ENCODE results near the gene STAG2.
"Not testable (repeated sequence)": the region's sequence is repeated elsewhere in the genome, so short reads cannot be mapped to it uniquely, and the experiment has no call there.

The STAG2 gene

DNA sequence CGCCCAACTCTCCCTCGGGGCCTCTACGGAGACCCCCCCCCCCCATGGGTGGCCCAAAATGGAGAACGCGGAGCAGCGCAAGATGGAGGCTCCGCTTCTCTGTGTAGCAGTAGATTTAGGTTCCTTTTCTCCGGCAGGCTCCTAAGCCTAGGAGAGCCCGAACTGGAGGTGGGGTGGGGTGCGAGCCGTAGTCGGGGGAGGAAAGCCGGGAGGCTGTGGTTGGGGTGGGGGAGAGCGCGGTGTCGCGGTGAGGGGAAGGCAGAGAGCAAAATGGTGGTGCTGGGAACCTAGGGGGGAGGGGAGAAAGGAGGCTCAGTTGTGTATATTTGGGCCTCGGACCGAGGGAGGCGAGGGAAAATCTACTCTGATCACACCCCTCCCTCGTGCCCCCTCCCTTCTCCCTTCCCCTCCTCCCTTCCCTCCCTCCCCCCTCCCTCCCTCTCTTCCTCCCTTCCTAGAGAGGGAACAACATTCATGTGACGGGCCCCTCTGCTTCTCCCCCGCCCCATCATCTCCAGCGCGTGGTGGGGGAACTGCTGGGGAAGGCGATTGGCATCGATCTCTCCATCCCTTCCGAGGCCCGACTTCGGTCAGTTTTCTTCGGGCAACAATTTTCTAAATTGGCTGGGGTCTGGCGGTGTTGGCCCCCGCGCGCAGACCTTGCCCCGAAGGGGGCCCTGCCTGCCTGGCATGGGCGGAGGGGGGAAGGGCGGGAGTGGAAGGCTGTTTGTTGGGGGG is at the start of gene STAG2:
STAG2 (plus strand) TSS at position 439 of the 738 bp plus-strand sequence. CDS start 60,922 bp downstream, outside the sequence.
- peak; percentile 76 for DNase-seq

DNA sequence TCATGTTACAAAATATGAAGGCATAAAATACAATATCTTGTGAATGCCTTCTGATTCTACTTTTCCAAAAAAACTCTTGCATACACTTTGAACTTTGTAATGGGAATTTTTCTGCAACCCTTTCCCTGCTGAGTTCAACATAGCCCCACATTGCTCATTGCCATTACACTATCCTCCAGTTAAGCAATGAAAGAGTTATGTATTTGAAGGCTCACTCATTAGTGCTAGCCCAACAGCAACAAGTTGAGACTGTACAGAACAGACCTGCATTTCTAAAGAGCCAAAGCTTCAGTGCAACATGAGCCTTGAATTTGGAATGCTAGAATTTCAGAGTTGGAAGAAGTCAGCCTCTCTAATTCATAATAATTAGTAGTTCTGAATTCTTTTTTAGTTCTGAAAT is 44.4 kb upstream of the STAG2 start:
- no peak for DNase-seq

DNA sequence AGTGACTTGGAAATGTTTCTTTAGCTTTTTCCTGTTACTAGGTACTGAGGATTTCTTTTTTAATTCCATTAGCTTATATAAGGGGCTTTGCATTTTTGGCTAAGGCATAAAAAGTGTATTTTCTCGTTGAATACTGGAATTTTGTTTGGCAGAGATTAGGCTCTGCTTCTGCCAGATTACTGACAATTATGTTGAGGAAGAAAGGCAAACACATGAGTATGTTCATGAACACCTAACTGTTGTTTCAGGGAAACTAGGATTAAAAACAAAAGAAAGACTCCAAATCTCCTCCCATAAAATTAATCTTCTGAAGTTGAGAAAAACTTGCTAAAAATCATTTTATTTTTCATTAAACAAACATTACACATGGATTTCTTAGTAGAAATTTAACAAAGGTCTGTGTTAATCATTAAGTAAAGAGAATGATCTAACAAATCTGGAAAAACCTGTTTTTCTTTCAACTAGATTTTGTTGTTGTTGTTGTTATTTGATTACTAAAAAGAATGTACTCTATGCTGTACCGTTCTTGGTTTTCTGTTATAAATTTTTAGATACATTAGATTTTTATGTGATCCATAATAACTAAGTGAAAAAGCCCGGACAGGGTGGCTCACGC is 43.3 kb upstream of the STAG2 start:
- DNase-seq: no peak

DNA sequence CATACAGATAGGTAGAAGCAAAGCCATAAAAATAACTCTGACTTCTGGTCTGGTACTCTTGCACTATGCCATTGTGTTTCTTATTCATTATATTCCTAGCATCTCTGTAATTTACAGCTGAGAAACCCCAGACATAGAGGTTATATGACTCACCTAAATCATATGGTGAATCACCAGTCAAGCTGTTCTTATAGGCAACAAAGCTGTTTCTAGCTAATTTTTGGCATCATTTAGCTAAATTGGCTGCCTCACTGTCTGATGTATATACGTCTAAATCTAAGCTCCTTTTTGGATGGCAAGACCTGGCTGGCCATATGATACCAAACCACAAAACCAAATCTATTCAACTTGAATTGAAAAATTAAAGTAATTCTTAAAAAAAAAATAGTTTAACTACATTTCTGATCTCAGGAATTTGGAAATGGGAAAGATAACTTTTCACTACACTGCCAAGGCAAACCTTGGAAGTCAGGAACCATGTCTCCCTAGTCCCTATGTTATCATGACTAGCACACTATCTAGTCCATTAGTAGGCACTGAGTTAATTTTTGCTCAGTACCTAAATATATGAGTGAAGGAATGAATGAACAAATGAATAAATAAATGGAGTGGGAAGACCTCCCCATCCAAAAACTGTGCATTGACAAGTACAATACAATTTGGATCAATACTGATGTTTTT is 41.3 kb upstream of the STAG2 start:
- no peak for DNase-seq

DNA sequence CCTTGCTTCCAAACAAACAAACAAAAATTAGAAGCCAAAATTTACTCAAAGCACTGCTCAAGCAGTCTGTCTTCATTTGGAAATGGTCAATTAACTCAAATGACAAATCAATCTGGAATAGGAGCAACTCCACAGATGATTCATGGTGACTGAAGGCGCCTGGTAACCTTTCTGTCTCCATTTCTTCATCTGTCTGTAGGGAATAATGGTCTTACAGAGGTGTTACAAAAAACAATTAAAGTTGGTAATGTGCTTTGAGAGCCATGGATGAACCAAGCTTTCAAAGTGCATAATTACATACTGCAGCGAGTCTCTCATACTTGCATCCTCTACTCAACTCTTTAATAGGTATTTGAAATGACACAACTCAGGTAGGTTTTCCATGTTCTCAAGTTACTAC is 38.3 kb upstream of the STAG2 start:
- no peak for DNase-seq

DNA sequence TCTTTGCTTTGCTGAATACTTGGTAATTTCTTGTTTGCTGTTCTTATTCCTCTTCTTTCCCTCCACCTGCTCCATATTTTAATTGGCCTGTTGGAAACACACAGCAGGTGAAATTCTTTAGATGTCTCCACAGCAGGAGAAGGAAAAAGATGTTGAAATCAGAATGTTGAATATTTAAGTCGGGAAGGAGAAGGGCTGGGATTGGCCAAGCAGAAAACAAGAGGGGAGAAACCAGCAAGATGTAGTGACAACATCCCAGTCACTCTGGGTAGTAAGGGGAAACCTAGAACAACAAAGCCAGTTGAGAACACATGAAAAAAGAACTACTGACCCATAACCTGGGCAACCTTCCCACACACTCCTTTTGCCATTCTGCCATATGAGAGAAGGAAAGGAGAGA is 37.3 kb upstream of the STAG2 start:
- DNase-seq: no peak

DNA sequence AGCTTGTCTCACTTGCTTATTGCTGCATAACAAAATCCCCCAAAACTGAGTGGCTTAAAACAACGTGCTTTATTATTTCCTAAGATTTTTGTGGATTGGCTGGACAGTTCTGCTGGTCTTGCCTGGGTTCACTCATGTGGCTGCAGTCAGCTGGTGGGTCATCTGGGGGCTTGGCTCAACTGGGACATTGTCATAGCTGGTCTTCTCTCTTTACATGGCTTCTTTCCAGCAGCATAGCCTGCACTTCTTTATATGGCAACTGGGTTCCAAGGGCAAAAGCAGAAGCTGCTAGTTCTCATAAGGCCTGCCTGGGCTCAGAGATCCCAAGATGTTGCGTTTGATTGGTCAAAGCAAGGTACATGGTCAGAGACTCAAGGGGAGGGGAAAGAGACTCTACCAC is 33.7 kb upstream of the STAG2 start:
- DNase-seq: no peak

DNA sequence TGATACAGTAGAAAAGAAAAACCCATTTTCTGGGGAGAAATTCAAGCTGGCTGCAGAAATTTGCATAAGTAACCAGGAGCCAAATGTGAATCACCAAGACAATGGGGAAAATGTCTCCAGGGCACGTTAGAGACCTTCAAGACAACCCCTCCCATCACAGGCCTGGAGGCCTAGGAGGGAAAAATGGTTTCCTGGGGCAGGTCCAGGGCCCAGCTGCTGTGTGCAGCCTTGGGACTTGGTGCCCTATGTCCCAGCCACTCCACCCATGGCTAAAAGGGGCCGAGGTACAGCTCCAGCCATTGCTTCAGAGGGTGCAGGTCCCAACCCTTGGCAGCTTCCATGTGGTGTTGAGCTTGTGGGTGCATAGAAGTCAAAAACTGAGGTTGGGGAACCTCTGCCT is 29.5 kb upstream of the STAG2 start:
- DNase-seq: not testable (repeated sequence)

DNA sequence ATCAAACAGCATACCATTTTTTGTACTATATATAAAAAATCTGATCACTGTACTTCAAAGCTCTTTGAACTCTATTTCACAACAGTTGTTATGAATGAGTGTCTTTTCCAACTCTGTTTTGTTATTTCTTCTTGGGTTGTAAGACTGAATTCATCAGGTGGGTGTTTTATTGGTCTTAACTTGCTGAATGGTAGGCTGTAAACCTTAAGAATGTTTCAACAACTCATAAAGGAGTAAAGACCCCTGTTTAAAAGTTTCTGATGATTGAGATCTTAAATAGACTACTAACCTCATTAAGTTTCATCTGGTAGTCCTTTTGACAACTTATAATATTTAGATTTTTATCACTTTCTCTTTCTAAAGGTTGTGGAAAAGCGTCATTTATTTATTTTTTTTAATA is 18.4 kb upstream of the STAG2 start:
- DNase-seq: no peak

DNA sequence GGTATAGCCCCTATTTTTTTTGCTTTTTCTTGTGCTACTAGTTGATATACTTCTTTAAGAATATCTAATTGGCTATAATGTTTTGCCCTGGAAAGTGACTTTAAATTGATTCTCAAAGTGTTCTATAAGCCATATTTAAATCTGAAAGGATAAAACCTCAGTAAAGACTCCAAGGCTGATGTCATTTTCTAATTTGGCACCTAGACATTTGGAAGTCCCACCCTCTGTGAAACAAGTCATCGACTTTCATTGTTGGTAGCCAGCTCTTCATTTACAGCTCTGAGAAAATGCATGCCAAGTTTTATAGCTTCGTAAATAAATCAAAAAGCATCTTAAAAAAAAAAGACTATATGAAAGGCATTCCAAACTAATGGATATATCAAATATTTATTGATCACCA is 18.0 kb upstream of the STAG2 start:
- no peak for DNase-seq

DNA sequence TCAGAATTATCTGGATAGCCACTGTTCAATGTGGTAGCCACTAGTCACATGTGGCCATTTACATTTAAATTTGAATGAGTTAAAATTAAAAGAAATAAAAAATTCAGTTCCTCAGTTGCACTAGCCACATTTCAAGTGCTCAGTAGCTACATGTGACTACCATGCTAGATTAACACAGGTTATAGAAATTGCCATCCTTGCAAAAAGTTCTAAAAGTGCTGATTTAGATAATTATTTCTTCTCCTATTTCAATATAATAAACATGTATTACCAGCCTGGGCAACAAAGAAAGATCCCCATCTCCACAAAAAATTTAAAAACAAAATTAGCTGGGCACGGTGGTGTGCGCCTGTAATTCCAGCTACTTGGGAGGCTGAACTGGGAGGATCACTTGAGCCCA is 11.7 kb upstream of the STAG2 start:
- no peak for DNase-seq

DNA sequence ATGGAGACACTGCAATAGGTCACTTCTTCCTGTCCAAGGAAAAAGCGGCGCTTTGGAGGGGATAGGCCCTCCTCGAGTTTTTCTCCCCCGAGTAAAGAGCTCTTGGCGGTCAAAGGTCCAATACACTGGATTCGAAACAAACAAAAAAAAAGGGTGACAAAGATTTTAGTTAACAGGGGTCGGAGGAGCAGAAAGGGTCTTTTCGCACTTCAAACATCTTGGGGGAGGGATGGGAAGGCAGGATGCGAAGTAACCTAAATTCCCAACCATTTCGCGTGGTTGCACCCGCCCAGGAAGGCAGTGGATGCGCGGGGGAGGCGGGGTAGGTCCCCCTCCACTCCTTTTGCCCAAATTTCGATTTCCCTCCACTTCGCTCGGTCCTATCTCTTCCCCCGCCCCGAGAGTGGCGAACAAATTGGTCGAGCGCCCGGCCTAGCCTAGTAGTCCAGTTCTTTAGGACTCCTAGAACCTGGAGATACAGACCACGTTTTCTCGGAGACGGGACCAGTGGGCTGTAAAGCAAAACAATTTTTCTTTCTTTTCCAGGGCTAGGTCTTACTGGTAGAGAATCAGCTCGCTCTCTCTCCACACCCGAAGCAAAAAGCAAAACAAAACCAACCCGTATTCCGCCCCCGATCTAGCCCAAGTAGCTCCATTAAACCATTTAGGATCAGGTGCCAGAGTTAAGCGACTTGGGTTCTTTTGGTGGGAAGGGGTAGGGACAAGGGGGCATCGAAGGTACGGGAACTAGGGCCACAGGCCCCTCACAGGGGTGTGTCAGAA is 2.0 kb upstream of the STAG2 start:
- no peak for DNase-seq

DNA sequence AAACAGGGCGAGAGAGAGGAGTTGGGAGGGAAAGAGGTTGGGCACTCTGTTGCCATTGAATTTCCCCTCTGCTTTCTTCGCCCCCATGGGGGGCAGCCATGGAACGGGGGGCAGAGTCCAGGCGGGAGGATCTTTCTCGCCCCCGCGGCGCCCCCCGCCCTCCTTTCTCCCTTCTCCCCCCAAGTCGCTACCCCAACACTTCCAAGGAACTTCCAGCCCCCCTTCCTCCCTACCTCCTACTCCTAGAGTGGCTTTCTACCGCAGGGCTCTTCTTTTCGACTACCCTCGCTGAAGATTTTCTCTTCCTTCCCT is 594 bp upstream of the STAG2 start:
- DNase-seq: no peak

DNA sequence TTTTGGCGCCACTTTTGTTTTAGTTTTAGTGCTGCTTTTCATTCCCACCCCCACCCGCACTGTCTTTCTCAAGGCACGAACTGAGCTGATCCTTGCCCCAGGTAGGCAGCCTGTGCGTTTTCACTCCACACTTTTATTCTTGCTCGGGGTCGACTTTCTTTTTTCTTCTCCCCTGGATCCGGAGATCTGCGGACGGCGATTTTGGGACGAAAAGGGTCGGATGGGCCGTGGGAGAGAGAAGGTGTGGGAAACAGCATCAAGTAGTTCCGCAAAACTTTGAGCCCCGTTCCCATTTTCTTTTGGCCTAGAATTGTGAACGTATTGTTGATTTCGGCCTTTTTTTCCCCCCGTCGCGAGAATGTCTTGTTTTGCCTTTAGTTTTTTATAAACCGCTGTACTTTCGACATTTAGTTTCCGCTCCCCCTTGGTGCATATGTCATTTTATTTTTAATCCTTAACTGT is 531 bp downstream of the STAG2 start:
- DNase-seq: no peak

DNA sequence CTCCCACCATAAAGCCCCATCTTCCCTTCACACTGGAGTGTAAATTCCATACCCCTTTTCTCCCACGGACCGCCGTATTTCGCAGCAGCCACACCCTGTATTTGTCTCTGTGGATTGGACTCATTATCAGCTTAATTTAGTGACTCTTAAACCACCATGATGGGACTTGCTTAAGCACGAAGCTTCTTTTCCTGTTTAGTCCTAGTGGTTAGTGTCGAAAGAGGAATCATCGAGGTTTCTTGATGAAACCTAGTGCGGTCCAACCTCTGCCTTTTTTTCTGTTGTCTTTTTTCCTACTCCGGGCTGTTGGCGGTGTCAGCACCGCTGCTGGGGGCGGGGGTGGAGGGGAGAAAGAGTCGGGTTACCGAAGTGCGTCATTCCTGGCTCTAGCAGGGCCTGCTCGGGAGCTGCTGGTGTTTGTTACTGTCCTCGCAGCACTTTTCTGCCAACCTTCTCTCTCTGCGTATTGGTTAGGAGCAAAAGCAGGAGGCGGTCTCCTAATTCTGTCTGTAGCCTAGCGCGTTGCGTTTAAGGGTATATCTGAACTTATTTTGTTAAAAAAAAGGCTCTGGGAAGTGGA is 1.4 kb downstream of the STAG2 start:
- DNase-seq: peak; percentile 74

DNA sequence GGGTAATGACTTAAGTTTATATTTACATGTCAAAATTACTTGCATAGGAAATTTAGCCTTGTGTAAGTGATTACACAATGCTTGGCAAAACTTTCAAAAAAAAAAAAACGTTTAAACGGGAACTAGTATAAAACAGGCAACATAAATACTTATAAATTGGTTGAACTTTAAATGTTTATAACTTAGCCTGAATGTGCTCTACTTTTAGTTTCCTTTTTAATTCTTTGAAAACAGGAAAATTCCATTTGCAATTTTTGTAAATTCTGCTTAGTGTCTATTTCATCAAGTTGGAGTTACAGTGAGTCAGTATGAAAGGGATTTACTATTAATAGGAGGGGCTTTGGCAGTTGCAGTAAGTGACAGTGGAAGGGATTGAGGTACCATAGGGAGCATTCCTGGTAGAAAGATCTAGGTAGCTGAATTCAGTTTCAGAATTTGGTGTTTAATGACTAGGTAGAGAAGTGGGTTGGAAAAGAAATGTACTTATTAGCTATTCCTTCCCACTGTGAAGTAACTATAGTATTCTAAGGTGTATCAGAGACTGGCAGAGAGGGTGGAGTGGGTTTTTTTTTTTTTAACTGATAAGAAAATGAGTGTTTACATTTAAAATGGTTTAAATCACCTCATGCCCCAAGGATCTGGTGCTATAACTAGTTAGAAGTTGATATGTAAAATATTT is 2.8 kb downstream of the STAG2 start:
- no peak for DNase-seq

DNA sequence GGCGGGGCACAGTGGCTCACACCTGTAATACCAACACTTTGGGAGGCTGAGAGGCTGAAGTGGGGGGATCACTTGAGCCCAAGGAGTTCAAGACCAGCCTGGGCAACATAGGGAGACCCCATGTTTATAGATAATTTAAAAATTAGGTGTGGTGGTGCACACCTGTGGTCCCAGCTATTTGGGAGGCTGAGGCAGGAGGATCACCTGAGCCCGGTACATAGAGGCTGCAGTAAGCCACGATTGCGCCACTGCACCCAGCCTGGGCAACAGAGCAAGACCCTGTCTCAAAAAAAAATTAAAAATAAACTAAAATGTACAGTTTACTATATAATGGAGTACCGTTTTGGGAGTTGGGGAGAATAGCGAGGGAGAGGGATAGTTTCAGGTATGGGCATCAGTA is 4.2 kb downstream of the STAG2 start:
- DNase-seq: no peak

DNA sequence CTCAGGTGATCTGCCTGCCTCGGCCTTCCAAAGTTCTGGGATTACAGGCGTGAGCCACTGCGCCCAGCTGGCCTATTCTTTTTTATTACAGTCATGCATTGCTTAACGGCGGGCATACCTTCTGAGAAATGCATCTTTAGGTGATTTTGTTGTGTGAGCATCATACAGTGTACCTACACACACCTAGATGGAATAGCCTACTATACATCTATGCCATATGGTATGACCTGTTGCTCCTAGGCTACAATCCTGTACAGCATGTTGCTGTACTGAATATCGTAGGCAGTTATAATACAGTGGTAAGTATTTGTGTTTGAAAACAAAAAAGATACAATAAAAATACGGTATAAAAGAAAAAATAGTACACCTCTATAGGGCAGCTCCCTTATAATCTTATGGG is 6.0 kb downstream of the STAG2 start:
- no peak for DNase-seq

DNA sequence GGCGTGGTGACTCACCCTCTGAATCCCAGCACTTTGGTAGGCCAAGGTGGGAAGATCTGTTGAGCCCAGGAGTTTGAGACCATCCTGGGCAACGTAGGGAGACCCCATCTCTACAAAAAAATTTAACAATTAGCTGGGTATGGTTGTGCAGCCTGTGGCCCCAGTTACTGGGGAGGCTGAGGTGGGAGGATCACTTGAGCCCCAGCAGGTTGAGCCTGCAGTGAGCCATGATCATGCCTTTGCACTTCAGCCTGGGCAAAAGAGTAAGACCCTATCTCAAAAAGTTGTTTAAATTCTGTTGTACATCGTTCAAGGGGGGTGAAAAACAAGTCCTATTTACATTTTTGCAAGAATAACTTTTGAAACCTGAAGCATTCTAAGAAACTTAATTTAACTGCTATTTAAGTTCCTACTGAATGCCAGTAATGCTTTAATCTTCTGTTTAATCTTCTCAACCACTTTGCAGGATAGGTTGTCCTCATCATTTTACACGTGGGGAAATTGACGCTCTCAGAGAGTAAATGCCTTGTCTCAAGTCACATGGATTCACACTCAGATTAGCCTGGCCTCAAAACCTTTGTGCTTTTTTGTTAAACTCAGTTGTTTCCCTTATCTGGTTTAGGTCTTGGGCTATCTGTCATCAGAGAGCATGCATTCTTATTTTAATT is 7.0 kb downstream of the STAG2 start:
- DNase-seq: no peak

DNA sequence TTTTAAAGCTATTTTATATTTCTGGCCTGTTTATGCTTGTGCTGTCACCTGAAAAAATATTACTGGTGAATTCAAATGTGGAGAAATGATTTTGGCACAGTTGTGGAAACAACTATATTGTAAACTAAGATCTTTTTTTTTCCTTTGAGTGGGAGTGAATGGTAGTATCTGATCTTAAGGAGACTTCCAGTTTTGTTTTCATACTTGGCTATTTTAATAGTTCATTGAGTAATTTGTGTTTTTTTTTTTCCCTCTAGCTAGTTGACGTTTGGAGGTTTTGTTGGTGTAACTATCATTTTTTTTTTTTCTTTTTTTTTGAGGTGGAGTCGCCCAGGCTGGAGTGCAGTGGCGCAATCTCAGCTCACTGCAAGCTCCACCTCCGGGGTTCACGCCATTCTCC is 10.5 kb downstream of the STAG2 start:
- no peak for DNase-seq

DNA sequence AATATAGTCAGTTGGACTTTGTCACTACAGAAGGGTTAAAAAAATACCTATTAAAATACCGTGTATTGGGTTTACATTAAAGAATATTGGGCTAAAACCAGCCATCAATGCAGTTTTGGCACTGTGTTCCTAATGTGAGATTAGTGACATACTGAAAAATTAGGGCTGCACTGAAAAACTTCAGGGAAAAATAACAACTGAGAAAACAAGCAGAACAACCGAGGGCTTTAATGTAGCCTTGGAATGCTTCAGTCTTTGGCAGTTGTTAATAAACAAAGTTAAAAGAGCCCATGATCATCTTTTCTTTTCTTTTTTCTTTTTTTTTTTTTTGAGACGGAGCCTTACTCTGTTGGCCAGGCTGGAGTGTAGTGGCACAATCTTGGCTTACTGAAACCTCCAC is 12.4 kb downstream of the STAG2 start:
- no peak for DNase-seq

DNA sequence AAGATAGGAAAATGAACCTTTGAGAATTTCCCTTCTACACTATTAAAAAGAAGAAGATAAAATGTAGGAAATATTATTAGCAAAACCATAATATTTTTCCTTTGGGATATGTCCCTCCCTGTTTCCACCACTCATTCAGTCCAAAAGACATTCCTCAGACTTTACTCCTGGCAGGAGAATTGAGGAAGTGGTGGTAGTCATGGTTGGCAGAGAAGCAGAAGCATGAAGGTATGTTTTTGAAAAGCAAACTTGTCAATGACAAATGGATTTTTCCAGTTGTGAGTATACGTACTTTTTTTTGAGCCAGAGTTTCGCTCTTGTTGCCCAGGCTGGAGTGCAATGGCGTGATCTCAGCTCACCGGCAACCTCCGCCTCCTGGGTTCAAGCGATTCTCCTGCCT is 13.7 kb downstream of the STAG2 start:
- no peak for DNase-seq

All from GDM1 (cell line).